T follicular helper cell (primary cell): ENCODE measurements around the gene AGPAT2.
"Not testable (repeated sequence)": the region's sequence is repeated elsewhere in the genome, so short reads cannot be mapped to it uniquely, and the experiment has no call there.

ENCODE experiments used
- DNase-seq: peaks from one replicate; pipeline ENCODE4 v3.0.0-alpha.2; 2020; ENCODE audit warnings: low read depth

AGPAT2 gene

DNA sequence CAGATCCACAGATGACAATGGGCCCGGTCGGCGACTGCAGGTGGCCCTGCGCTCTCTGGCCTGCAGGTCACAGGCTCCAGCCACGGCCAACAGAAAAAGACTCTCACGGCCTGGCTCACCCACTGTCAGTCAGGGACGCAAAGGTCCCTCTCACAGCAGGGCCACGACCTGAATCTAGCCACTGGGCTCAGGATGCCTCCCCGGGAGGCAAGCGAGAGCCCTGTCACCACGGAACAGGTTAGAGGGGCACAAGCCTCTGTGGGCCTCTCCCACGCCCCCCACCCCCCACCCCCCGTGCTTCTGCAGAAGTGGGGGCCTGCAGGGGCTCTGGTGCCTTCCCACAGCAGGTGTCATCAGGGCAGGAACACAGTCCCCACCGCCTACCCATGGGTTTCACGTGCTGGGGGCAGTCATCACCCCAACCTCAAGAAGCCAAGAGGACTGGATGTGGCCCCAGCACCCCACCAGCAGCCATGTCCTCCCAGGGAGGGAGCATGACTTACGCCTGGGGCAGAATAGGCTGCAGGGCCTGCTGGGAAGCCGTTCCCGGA lies 41.8 kb downstream of the AGPAT2 start:
- no peak for DNase-seq

DNA sequence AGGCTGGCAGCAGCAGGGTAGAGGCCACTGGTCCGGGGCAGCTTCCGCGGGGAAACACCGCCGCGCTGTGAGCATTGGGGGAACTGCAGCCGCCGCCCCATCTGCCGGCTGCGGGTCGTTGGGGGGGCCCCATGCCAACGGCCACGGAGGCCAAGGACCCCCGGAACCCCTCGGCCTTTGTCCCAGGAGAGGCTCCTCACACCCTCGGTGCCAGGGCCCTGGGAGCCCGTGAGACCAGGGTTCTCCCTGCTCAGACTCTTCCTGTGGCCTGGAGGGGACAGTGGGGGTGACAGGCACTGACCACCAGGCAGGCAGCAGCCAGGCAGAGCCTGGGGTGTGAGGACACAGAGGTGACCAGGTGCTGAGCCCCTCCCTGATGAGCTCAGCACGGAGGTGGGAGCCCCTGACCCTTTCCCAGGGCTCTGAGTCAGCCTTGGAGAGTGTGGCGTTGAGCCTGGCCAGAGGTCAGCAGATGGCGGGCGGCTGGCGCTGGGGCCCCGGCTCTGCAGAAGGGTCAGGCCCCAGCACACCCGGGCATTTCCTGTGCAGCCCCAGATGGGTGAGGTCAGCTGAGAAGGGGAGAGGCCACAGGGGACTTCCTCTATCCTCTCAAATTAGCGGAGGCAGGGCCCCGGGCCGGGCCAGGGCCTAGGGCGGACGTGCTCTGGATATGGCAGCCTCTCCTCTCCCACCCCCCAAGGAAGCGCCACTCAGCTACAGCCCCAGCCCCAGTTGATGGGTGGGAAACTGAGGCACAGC lies 42.5 kb downstream of the AGPAT2 start:
- DNase-seq, result peak; percentile 52

DNA sequence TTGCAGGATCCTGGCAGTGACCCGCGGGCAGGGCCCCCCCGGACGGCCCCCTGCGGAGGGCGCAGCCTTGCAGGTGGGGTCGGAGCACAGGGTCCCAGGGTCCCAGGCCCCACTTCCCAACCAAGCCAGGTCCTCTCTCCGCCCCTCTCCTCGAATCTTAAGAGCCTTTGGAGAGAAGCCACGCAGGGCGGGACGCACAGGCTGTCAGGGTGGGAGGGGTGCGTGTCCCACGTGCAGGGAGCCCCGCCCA lies 43.0 kb downstream of the AGPAT2 start:
- no peak for DNase-seq

DNA sequence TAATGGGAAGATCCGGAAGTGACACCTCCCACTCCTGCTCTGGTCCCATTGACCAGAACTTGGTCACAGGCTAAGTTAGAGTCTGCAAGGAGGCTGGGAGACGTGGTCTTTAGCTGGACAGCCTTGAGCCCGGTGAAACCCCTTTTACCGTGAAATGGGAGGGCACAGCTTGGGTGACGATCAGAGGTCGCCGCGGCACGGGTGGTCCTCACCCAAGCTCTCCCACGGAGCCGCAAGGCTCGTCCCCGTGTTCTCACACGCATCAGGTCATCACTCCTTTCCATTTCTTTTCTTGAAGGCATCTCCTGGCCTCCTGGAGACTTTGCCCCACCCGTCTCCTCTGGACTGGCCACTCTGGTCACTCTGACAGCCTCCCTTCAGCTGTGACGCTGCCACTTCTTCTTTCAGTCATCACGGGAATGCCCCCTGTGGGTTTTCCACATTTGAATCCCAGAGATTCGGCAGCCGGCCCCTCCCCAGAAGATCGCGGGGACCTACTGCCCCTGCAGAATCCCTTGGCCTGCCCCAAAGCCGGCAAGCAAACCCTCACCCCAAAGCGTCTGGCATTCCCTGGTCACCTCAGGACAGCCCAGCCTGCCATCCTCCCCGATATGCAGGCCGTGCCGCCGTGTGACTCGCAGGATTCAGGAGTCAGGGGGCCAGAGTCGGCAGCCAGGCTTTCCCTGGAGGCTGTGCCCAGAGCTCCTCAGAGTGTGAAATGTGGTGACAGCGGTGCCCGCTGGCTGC lies 43.5 kb downstream of the AGPAT2 start:
- DNase-seq, result no peak

DNA sequence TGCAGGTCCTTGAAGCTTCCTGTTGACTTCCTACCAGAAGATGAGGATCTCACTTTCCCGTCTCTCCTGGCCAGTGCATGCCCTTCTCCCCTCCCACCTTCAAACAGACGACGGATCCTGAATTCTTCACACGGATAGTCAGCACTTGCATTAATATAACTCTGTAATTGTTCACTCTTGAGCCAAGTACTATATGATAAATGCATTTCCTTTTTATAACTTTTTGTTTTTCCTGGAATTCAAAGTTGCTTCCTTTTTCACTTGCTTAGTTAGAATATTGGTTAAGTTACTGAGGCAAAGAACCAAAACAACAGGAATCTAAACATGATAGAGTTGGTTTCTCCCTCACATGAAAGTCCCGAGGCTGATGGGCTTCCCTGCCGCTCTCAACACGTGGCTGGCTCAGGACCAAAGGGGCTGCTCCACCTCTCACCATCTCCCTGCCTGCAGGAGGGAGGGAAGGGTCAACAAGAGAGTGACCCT lies 44.8 kb downstream of the AGPAT2 start:
- DNase-seq, result no peak

DNA sequence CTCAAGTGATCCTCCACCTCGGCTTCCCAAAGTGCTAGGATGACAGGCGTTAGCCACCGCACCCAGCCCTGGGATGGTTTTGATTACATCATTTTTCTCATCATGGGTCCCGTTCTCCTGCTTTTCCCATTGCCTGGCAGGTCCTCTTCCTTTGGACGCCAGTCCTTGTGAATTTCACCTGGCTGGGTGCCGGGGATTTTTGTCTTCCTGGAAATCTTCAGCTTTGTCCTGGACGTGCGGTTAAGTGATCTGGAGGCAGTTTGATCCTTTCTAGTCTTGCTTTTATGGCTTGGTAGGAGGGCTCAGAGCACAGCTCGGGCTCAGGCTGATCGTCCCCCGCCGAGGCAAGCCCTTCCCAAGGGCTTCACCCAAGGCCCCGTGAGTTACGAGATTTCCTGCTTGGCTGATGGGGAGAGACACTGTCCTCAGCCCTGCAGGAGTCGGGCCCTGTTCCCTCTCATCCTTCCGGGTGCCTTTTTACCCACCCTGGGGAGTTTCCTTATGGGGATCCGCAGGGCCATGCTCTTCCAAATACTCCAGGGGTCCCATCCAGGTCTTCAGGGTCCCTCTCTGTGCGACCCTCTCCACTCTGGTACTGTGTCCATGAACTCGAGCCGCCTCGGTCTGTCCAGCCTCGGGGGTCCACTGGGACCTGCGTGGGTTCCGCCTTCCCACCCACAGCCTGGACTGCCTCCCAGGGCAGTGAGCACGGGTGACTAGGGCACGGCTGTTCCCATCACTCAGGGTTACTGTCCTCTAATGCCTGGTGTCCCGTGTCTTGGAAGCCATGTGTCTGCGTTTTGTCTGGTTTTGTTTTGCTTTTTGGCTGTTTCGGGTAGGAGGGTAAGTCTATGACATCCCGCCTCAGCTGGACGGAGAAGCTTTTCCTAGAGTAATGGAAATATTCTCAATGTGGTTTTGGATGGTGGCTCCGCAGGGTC lies 46.8 kb downstream of the AGPAT2 start:
- DNase-seq, result no peak

DNA sequence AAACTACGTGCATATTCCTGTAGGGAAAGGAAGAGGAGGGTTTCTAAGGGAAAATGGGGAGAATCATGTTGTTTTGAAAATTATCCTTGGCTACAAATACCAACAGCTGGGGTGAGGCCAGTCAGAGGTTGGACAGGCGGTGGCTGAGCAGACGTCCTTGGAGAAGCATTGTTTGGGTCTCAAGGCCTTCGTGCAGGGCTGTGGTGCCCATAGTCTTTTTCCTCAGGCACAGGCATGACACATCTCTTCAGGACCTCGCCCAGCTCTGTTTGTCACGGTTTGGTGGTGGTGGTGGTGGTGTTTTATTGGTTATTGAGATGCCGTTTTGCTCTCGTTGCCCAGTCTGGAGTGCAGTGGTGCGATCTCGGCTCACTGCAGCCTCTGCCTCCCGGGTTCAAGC lies 52.4 kb downstream of the AGPAT2 start:
- DNase-seq, result no peak

DNA sequence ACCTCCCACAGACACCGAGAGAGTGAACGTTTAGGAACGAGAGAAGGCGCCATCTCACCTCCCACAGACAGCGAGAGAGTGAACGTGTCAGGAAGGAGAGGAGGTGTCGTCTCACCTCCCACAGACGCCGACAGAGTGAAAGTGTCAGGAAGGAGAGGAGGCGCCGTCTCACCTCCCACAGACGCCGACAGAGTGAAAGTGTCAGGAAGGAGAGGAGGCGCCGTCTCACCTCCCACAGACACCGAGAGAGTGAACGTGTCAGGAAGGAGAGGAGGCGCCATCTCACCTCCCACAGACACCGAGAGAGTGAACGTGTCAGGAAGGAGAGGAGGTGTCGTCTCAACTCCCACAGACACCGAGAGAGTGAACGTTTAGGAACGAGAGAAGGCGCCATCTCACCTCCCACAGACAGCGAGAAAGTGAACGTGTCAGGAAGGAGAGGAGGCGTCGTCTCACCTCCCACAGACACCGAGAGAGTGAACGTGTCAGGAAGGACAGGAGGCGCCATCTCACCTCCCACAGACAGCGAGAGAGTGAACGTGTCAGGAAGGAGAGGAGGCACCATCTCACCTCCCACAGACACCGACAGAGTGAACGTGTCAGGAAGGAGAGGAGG lies 54.7 kb downstream of the AGPAT2 start:
- DNase-seq, result not testable (repeated sequence)

DNA sequence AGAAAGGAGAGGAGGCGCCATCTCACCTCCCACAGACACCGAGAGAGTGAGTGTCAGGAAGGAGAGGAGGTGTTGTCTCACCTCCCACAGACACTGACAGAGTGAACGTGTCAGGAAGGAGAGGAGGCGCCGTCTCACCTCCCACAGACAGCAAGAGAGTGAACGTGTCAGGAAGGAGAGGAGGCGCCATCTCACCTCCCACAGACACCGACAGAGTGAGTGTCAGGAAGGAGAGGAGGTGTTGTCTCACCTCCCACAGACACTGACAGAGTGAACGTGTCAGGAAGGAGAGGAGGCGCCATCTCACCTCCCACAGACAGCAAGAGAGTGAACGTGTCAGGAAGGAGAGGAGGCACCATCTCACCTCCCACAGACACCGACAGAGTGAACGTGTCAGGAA lies 55.2 kb downstream of the AGPAT2 start:
- DNase-seq, result not testable (repeated sequence)

DNA sequence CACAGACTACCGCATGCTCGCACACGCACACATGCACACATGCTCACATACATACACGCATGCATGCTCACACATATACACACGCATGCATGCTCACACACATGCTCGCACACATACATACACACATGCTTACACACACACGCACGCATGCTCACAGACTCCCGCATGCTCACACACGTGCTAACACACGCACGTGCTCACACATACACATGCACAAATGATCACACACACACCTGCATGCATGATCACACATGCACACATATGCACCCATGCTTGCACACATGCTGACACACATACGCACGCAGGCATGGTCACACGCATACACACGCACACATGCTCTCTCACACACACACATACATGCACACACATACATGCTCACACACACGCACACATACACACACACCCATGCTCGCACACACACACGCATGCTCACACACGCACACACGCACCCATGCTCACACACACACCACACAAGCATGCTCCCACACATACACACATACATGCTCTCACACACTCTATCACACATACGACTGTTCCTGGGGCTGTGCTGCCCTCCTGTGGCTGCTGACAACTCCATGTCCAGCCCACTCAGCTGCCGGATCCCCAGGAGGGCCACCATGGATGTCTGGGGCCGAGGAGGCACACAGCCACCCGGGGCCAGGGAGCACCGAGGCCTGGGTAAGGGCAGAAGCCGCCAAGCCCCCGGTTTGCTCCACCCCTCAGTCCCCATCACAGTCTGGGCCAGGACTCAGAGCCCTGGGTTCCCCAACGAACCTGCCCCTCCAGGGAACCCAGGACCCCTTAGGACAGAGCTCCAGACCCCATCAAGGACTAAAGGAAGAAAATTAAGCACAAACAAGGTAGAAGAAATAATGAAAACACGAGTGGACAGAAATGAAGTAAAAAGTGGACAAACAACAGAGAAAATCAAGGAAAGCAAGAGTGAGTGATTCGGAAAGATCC lies 55.9 kb downstream of the AGPAT2 start:
- DNase-seq, result peak; percentile 75

DNA sequence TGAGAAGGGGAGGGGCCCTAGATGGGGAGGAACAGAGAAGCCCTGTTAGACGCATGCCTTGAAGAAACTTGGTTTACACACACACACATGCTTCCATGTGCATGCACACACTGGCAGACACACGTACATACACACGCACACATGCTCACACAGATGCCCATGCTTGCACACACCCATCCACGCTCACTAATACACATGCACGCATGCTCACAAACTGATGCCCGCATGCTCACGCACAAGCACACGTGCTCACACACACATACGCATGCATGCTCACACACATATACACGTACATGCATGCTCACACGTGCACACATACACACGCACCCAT lies 56.6 kb downstream of the AGPAT2 start:
- no peak for DNase-seq

DNA sequence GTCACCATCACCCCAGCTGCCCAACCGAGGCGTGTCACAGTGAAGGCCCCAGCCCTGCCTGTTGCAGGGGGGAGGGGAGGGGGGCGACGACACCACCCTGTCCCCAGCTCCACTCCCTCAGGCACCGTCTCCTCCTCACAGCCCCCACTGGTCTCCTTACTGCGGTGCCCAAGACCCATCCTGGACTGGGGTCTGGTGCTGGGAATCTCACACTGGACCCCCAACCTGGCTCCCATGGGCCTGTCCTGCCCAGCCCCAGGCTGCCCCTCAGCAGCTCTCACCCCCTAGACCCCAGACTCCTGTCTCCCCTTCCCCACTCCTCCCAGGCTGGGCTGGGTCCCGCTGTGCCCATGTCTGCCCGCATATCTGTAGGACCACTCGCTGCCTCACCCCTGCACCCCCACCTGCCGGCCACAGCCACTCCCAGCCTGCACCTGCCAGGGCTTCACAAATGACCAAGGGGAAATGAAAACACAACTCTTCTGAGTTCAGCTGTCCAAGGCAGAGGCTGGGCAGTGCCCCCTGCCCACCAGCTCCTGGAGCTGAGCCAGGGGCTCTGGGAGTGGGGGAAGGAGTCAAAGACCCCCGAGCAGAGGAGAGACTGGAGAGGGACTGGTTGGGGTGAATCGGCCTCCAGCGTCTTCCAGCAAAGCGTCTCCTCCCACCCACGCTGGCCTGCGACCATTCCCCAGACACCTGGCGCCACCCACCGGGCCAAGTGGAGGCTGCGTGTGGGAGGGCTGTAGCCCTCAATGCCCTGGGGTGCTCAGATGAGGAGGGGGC lies 57.2 kb downstream of the AGPAT2 start:
- peak; percentile 45 for DNase-seq

DNA sequence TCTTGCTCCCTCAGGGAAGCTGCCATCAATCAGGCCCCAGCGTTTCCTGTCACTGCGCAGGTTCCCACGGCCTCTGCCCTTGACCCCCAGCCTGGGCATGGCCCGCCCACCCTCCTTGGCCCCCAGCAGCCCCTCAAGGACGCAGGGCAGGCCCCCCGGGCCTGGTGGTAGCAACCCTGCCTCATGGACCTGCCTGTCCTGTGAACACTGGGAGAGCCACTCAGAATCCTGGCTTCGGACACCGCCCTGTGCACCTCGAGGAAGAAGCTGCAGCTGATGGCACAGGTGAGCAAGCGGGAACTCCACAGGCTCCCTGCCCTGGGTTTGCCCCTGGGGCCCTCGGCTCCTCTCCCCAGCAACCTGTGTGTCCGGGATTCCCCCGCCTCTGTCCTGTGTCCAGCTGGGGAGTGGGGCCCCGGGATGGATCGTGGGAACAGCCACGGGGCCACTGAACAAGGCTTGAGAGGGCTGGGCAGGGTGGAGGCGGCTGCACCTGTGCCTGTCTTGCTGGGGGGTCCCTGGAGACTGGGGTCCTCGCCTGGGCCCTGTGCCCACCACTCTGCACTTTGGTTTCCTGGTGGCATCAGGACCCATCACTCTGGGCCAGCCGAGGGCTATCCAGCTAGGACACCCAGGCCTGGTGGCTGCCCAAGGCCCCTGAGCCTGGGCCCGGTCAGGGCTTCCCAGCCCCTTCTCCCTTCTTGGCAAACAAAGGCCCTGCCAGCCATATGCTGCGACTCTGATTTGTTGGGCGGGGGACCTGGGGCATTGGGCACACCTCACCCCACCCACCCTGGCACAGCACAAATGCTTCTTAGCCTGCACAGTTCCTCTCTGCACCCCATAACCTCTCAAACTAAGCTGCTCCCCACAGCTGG lies 58.0 kb downstream of the AGPAT2 start:
- no peak for DNase-seq

DNA sequence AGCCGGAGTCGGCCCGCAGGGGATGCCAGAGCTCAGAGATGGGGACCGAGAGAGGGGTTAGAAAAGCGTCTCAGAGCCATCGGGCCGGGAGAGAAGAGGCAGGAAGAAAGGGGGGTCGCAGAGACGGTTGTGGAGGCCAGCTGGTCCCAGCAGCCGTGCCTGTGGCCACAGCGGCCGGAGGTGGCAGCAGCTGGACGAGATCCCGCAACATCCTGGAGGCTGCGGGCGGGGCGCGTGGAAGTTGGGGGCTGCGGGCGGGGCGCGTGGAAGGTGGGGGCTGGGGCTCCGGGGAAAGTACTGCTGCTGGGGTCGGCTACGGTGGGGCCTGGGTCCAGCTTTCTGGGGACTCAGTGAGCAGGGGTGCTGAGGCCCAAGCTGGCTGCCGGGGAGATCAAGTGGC lies 59.0 kb downstream of the AGPAT2 start:
- DNase-seq, result no peak

DNA sequence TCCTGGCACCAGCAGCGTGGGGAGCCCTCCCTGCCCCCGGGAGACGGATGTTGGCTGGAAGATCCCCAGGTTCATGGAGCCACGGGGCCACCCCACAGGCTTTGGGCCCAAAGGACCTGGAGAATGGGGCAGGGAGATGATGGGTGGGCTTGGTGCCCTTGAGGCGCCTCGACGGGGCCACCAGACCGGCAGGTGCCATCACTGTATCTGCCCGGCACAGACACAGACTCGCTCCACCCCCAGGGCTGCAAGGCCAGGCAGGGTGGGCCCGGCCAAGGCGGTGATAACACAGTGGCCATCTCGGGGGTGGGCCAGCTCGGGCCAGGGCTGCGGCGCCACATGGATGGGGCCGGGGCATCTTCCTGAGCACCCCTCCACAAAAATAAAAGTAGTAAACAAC lies 59.6 kb downstream of the AGPAT2 start:
- DNase-seq, result no peak

DNA sequence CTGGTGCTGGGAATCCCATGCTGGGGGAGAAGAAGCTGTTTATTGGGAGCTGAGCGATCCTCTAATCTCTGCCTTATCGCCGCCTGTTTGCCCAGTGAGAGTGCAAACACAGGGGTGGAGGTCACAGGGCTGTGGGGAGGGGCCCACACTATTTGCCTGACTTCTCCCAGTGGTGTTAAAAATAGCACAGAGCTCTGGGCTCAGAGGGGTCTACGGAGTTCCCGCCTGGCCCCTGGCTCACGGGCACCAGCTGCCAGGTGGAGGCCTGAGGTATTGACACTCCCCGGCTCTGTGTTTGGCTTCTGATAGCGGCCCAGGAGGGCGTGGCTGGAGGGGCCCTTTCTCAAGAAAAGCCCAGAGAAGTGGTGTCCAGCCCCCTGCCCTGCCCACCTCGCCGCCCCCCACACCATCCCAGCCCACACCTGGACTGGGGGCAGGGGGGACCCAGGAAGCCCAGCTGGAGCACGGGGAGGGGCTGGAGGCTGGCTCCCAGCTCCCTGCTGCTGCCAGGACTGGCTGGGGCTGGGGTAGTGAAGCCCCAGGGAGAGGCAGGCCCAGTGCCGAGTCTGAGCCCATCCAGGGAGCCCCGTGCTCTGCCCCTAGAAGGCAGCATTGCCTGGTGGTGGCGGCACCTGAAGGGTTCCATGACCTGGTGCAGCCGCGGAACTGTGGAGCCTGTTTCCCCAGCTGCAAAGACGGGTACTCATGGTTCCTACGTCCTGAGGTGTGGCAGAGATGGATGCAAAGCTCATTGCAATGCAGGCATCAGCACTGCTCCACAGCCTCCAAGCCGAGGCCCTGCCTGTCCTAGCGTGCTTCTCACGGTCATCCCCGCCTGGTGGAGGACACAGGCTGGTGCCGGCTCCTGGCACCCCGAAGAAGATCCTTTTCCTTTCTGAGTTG lies 60.3 kb downstream of the AGPAT2 start:
- DNase-seq, result no peak

DNA sequence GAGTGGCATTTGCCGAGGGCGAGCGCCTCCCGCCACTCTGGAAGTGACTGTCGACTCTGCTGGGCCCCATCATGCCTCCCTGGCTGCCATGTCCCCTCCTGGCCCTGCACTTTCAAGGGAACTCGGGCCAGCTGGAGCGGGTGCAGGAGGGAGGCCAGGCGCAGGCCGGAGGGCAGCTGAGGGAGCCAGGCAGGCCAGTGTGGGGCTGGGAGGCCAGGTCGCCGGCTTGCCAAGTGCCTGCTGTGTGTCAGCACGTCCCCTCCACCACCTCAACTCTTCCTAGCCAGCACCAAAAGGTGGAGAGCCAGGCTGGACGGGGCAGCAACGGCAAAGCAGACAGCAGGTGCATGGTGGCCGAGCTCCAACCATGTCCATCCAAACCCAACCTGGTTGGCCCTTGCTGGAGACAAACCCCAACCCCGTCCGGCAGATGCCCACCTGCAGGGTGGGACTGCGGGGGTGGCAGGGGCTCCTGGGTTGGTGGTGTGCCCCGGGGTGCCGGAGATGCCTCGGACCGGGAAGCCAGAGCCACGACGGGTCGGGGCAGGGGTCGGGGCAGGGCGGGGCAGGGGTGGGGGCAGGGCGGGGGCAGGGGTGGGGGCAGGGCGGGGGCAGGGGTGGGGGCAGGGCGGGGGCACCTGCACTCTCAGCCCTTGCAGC lies 61.1 kb downstream of the AGPAT2 start:
- DNase-seq, result no peak
